Right ventricle myocardium superior (tissue), 1 donor: ENCODE results near the gene RAX. TPM values are rescaled to one million over a fixed set of nuclear protein-coding genes. Genes with fewer than 3 reads are reported as not detected.
"Not testable (repeated sequence)": the region's sequence is repeated elsewhere in the genome, so short reads cannot be mapped to it uniquely, and the experiment has no call there.

Experiments used
- ATAC-seq: fragments of 200-7000 bp; cut with Tn5 transposase; one replicate; pipeline ENCODE4 v1.9.1; 2020; ENCODE audit warnings: mild to moderate bottlenecking; ENCODE audit not compliant: poor library complexity
- DNase-seq: peaks from one replicate; pipeline ENCODE4 v3.0.0-alpha.2; 2020
- intact Hi-C: fragments of 100-400 bp; cut with DNase I; formaldehyde crosslinking; loops from one replicate; pipeline ENCODE4 v1.11.2; 2022
- total RNA-seq: library from RNA; stranded (reverse); fragmentation: NEBNext Ultra II Directional; extraction: Animal tissue kit (Norgen Biotek cat#: 25700); gene quantifications from one replicate; pipeline ENCODE4 v1.2.1, GENCODE V29; 2021
- donor health status: DM: no; HTN: yes; CAD: no; lungs with severe emphysema.

Gene RAX
- total RNA-seq, 1 donor from 2014 or later = not detected

- intact Hi-C loops = no loop called here
Observed at GRCh38 chr18:59263661-59264060, 9.6 kb downstream of the RAX start.

GRCh38 chr18:59262243-59262642 lies 11.0 kb downstream of the RAX start:
- ATAC-seq, intact Hi-C loops: not testable (repeated sequence)

More at GRCh38 chr18:59263661-59264060, 9.6 kb downstream of the RAX start:
- ATAC-seq = no peak
- no peak for DNase-seq

GRCh38 chr18:59261842-59262241 lies 11.4 kb downstream of the RAX start:
- ATAC-seq, intact Hi-C loops, DNase-seq: not testable (repeated sequence)

More at GRCh38 chr18:59262243-59262642, 11.0 kb downstream of the RAX start:
- DNase-seq = not testable (repeated sequence)

- intact Hi-C loops, ATAC-seq, DNase-seq: not testable (repeated sequence)
Observed at GRCh38 chr18:59255491-59255890, 17.8 kb downstream of the RAX start.

- ATAC-seq (peak; percentile 67), DNase-seq (no peak)
- intact Hi-C loops = loop anchor here (5.0 kb wide), 1 partner anchor 148 kb away; no protein-coding TSS in a partner anchor
Observed at GRCh38 chr18:59249199-59249774, 24.0 kb downstream of the RAX start.

GRCh38 chr18:59246796-59247195 lies 26.5 kb downstream of the RAX start:
- intact Hi-C loops = loop anchor here (5.0 kb wide), 1 partner anchor 151 kb away; no protein-coding TSS in a partner anchor
- ATAC-seq (no peak), DNase-seq (no peak)

GRCh38 chr18:59242906-59243305 lies 30.3 kb downstream of the RAX start:
- DNase-seq = no peak
- no peak for ATAC-seq
- intact Hi-C loops = no loop called here

- no peak for DNase-seq
Observed at GRCh38 chr18:59239642-59240041, 33.6 kb downstream of the RAX start.

GRCh38 chr18:59238385-59238784 lies 34.9 kb downstream of the RAX start:
- DNase-seq = no peak
- no peak for ATAC-seq
- intact Hi-C loops = no loop called here

More at GRCh38 chr18:59239642-59240041, 33.6 kb downstream of the RAX start:
- ATAC-seq = no peak
- intact Hi-C loops = no loop called here

- intact Hi-C loops = no loop called here
- DNase-seq (no peak), ATAC-seq (no peak)
Observed at GRCh38 chr18:59233017-59233410, 40.2 kb downstream of the RAX start.

- no peak for ATAC-seq
Observed at GRCh38 chr18:59232309-59233016, 40.8 kb downstream of the RAX start.

GRCh38 chr18:59231877-59232276 lies 41.4 kb downstream of the RAX start:
- peak; percentile 62 for ATAC-seq
- intact Hi-C loops = no loop called here
- no peak for DNase-seq

More at GRCh38 chr18:59232309-59233016, 40.8 kb downstream of the RAX start:
- no peak for DNase-seq
- intact Hi-C loops = no loop called here

- intact Hi-C loops = no loop called here
- no peak for DNase-seq
- ATAC-seq = no peak
Observed at GRCh38 chr18:59231114-59231513, 42.1 kb downstream of the RAX start.

- DNase-seq (no peak), ATAC-seq (no peak)
- intact Hi-C loops = no loop called here
Observed at GRCh38 chr18:59229701-59230443, 43.4 kb downstream of the RAX start.

- intact Hi-C loops = no loop called here
- no peak for ATAC-seq
- DNase-seq = no peak
Observed at GRCh38 chr18:59229191-59229590, 44.1 kb downstream of the RAX start.

GRCh38 chr18:59228351-59228750 lies 44.9 kb downstream of the RAX start:
- intact Hi-C loops = no loop called here
- ATAC-seq = no peak

GRCh38 chr18:59222341-59222740 lies 50.9 kb downstream of the RAX start:
- DNase-seq (no peak), ATAC-seq (no peak)
- intact Hi-C loops = no loop called here

More at GRCh38 chr18:59228351-59228750, 44.9 kb downstream of the RAX start:
- DNase-seq = no peak

GRCh38 chr18:59220784-59221765 lies 52.2 kb downstream of the RAX start:
- intact Hi-C loops = no loop called here
- DNase-seq (no peak), ATAC-seq (no peak)
